Stimulated activated naive CD4-positive, alpha-beta T cell treated with Interleukin-2 at 50 U/mL for 16 hours (primary cell): ENCODE data around the gene RALGAPA1.
"Not testable (repeated sequence)": the region's sequence is repeated elsewhere in the genome, so short reads cannot be mapped to it uniquely, and the experiment has no call there.

ENCODE experiments used
- DNase-seq: peaks from one replicate; lab custom pipeline; 2025; lab: John Stamatoyannopoulos, UW

RALGAPA1 gene

GRCh38 chr14:35808638-35809563 lies at the start of gene RALGAPA1:
Gene RALGAPA1 (minus strand): TSS chr14:35809295. CDS start chr14:35808835, 460 bp downstream.
- peak; percentile 91 for DNase-seq

- no peak for DNase-seq
These were observed 49.6 kb upstream of the RALGAPA1 start for GRCh38 chr14:35858521-35859209.

GRCh38 chr14:35855876-35856481 lies 46.9 kb upstream of the RALGAPA1 start:
- DNase-seq: no peak

- no peak for DNase-seq
These were observed 45.7 kb upstream of the RALGAPA1 start for GRCh38 chr14:35854696-35855270.

GRCh38 chr14:35853225-35853624 lies 44.1 kb upstream of the RALGAPA1 start:
- DNase-seq: no peak

- DNase-seq: no peak
These were observed 42.7 kb upstream of the RALGAPA1 start for GRCh38 chr14:35851823-35852222.

- DNase-seq: no peak
These were observed 40.0 kb upstream of the RALGAPA1 start for GRCh38 chr14:35849122-35849521.

- DNase-seq: no peak
These were observed 38.5 kb upstream of the RALGAPA1 start for GRCh38 chr14:35847636-35848035.

- DNase-seq: no peak
These were observed 35.4 kb upstream of the RALGAPA1 start for GRCh38 chr14:35844494-35844893.

- not testable (repeated sequence) for DNase-seq
These were observed 33.1 kb upstream of the RALGAPA1 start for GRCh38 chr14:35842245-35842644.

- DNase-seq: not testable (repeated sequence)
These were observed 32.6 kb upstream of the RALGAPA1 start for GRCh38 chr14:35841704-35842103.

GRCh38 chr14:35835208-35835982 lies 26.3 kb upstream of the RALGAPA1 start:
- DNase-seq: no peak

GRCh38 chr14:35829449-35829848 lies 20.4 kb upstream of the RALGAPA1 start:
- DNase-seq: no peak

- DNase-seq: no peak
These were observed 18.8 kb upstream of the RALGAPA1 start for GRCh38 chr14:35827678-35828472.

GRCh38 chr14:35826952-35827416 lies 17.9 kb upstream of the RALGAPA1 start:
- DNase-seq: no peak

- DNase-seq: peak; percentile 98
These were observed 17.3 kb upstream of the RALGAPA1 start, which contains the start of gene BRMS1L for GRCh38 chr14:35826218-35826951. Gene BRMS1L (plus strand): TSS chr14:35826338. CDS start chr14:35826517, 179 bp downstream.

- DNase-seq: no peak
These were observed 16.8 kb upstream of the RALGAPA1 start for GRCh38 chr14:35825968-35826217.

GRCh38 chr14:35824446-35825165 lies 15.5 kb upstream of the RALGAPA1 start:
- DNase-seq: not testable (repeated sequence)

- DNase-seq: no peak
These were observed 13.4 kb upstream of the RALGAPA1 start for GRCh38 chr14:35822501-35822900.
